IMR-90 (cell line): ENCODE measurements around the gene SIAH3. TPM values are rescaled to one million over a fixed set of nuclear protein-coding genes. Genes with fewer than 3 reads are reported as not detected.

Experiments
- ATAC-seq: fragments of 200-7000 bp; cut with Tn5 transposase; 2 replicates; pipeline ENCODE4 v1.9.1; 2020; ENCODE audit warnings: low read depth, mild to moderate bottlenecking, moderate library complexity
- BruUV-seq: library from RNA; stranded (reverse); fragments of 400-500 nt; replicated peaks from 2 replicates; lab custom pipeline; 2021; lab: Mats Ljungman, UMichigan
- CTCF ChIA-PET: fragments of 300-600 bp; formaldehyde crosslinking; extraction: SDS; loops from one replicate; lab custom pipeline; 2021; ENCODE audit warnings: antibody characterized with exemption; lab: Yijun Ruan, JAX
- POLR2A ChIA-PET: fragments of 300-600 bp; sonication (Branson Sonifier 250); formaldehyde crosslinking; loops from one replicate; lab custom pipeline; 2022; ENCODE audit warnings: antibody characterized with exemption; ENCODE audit not compliant: unreplicated experiment; lab: Charles Lee
- DNase-seq: peaks from one replicate; pipeline ENCODE4 v3.0.0; 2013
- H2AFZ ChIP-seq: replicated peaks from 2 replicates; pipeline ENCODE3; 2013; ENCODE audit warnings: low read length, mild to moderate bottlenecking; ENCODE audit not compliant: poor library complexity
- H2AK5ac ChIP-seq: 2 replicates; pipeline ENCODE4 v1.6.1; 2013; ENCODE audit warnings: low read depth, low read length, inconsistent platforms
- H2AK9ac ChIP-seq: replicated peaks from 2 replicates; pipeline ENCODE3; 2013; ENCODE audit warnings: mild to moderate bottlenecking, low read depth, low read length, moderate library complexity; ENCODE audit not compliant: poor library complexity
- H2BK120ac ChIP-seq: 2 replicates; pipeline ENCODE4 v1.6.1; 2013; ENCODE audit warnings: low read depth, low read length, inconsistent platforms
- H2BK15ac ChIP-seq: 3 replicates; pipeline ENCODE4 v1.6.1; 2013; ENCODE audit warnings: low read depth, low read length, inconsistent platforms
- H2BK20ac ChIP-seq: 2 replicates; pipeline ENCODE4 v1.6.1; 2013; ENCODE audit warnings: low read depth, mild to moderate bottlenecking, inconsistent platforms, low read length, moderate library complexity
- H2BK5ac ChIP-seq: 2 replicates; pipeline ENCODE4 v1.6.1; 2013; ENCODE audit warnings: mild to moderate bottlenecking, low read depth, low read length, inconsistent platforms; ENCODE audit not compliant: poor library complexity, severe bottlenecking
- H3K14ac ChIP-seq: replicated peaks from 2 replicates; pipeline ENCODE4 v1.6.1; 2013; ENCODE audit warnings: low read depth, low read length, inconsistent platforms
- H3K18ac ChIP-seq: 2 replicates; pipeline ENCODE4 v1.6.1; 2013; ENCODE audit warnings: low read depth, low read length, control low read depth
- H3K23ac ChIP-seq: 2 replicates; pipeline ENCODE4 v1.6.1; 2013; ENCODE audit warnings: low read depth, low read length, inconsistent platforms
- H3K27ac ChIP-seq: 2 replicates; pipeline ENCODE4 v1.5.1; 2013; ENCODE audit warnings: mild to moderate bottlenecking, control low read depth, low read length; ENCODE audit not compliant: insufficient read depth
- H3K27me3 ChIP-seq: 2 replicates; pipeline ENCODE4 v1.6.1; 2013; ENCODE audit warnings: low read length; ENCODE audit not compliant: control insufficient read depth, insufficient read depth
- H3K36me3 ChIP-seq: 2 replicates; pipeline ENCODE4 v1.6.1; 2013; ENCODE audit warnings: low read length, mixed read lengths; ENCODE audit not compliant: control insufficient read depth, insufficient read depth
- H3K4ac ChIP-seq: 2 replicates; pipeline ENCODE4 v1.6.1; 2013; ENCODE audit warnings: low read depth, low read length, inconsistent platforms
- H3K4me1 ChIP-seq: 2 replicates; pipeline ENCODE4 v1.6.1; 2013; ENCODE audit warnings: low read length, mixed read lengths; ENCODE audit not compliant: control insufficient read depth, insufficient read depth
- H3K4me2 ChIP-seq: 2 replicates; pipeline ENCODE4 v1.6.1; 2013; ENCODE audit warnings: low read depth, mild to moderate bottlenecking, control low read depth, low read length, moderate library complexity
- H3K4me3 ChIP-seq: 2 replicates; pipeline ENCODE4 v1.5.1; 2013; ENCODE audit warnings: low read depth, mild to moderate bottlenecking, control low read depth, low read length, moderate library complexity; ENCODE audit not compliant: insufficient read depth
- H3K56ac ChIP-seq: 2 replicates; pipeline ENCODE4 v1.6.1; 2013; ENCODE audit warnings: low read length, inconsistent platforms; ENCODE audit not compliant: insufficient read depth; ENCODE audit errors: extremely low read depth
- H3K79me1 ChIP-seq, 2 experiments: 2 replicates each; pipeline ENCODE4 v1.6.1; 2013; ENCODE audit warnings: low read length in 2 of 2, inconsistent platforms in 1 of 2, low read depth in 1 of 2
- H3K9ac ChIP-seq: 2 replicates; pipeline ENCODE4 v1.6.1; 2013; ENCODE audit warnings: low read depth, low read length, control low read depth
- H3K9me1 ChIP-seq: 2 replicates; pipeline ENCODE4 v1.6.1; 2013; ENCODE audit warnings: low read length, inconsistent platforms; ENCODE audit not compliant: insufficient read depth
- H3K9me3 ChIP-seq: 2 replicates; pipeline ENCODE4 v1.6.1; 2013; ENCODE audit warnings: low read length; ENCODE audit not compliant: control insufficient read depth, insufficient read depth
- H4K20me1 ChIP-seq: 2 replicates; pipeline ENCODE4 v1.6.1; 2013; ENCODE audit warnings: low read length, inconsistent platforms; ENCODE audit not compliant: insufficient read depth
- H4K5ac ChIP-seq: 2 replicates; pipeline ENCODE4 v1.6.1; 2013; ENCODE audit warnings: mild to moderate bottlenecking, low read depth, low read length, control low read depth
- H4K8ac ChIP-seq, 2 experiments: 2 replicates each; pipeline ENCODE4 v1.6.1; 2013; ENCODE audit warnings: low read depth in 2 of 2, low read length in 2 of 2, control low read depth in 1 of 2, inconsistent platforms in 1 of 2
- H4K91ac ChIP-seq: 2 replicates; pipeline ENCODE4 v1.6.1; 2013; ENCODE audit warnings: low read depth, low read length, inconsistent platforms; ENCODE audit not compliant: insufficient read depth
- BHLHE40 ChIP-seq: fragments of 150-350 bp; IDR thresholded peaks from 2 replicates; pipeline ENCODE4 v1.6.1; 2016; ENCODE audit warnings: mild to moderate bottlenecking, low read depth, low read length
- CEBPB ChIP-seq: IDR thresholded peaks from 2 replicates; pipeline ENCODE4 v1.6.1; 2012; ENCODE audit warnings: low read depth, low read length, improper control_type of control experiment
- CHD1 ChIP-seq: IDR thresholded peaks from 2 replicates; pipeline ENCODE4 v1.6.1; 2012; ENCODE audit warnings: low read depth, low read length, improper control_type of control experiment
- FOS ChIP-seq: fragments of 150-350 bp; IDR thresholded peaks from 2 replicates; pipeline ENCODE4 v1.6.1; 2016; ENCODE audit warnings: low read depth, low read length
- MAFK ChIP-seq: IDR thresholded peaks from 2 replicates; pipeline ENCODE4 v1.6.1; 2012; ENCODE audit warnings: low read depth, low read length, improper control_type of control experiment
- MAZ ChIP-seq: IDR thresholded peaks from 2 replicates; pipeline ENCODE4 v1.6.1; 2012; ENCODE audit warnings: low read depth, mild to moderate bottlenecking, low read length, improper control_type of control experiment, moderate library complexity, borderline replicate concordance
- MXI1 ChIP-seq: IDR thresholded peaks from 2 replicates; pipeline ENCODE4 v1.6.1; 2012; ENCODE audit warnings: low read depth, mild to moderate bottlenecking, low read length, moderate library complexity, borderline replicate concordance
- NFE2L2 ChIP-seq: fragments of 150-350 bp; IDR thresholded peaks from 2 replicates; pipeline ENCODE4 v1.6.1; 2016; ENCODE audit warnings: low read depth, mild to moderate bottlenecking, low read length
- POLR2A ChIP-seq: IDR thresholded peaks from 2 replicates; pipeline ENCODE4 v1.6.1; 2012; ENCODE audit warnings: mild to moderate bottlenecking, low read depth, low read length
- RAD21 ChIP-seq: IDR thresholded peaks from 2 replicates; pipeline ENCODE4 v1.6.1; 2012; ENCODE audit warnings: low read length, improper control_type of control experiment
- RCOR1 ChIP-seq: IDR thresholded peaks from 2 replicates; pipeline ENCODE4 v1.6.1; 2012; ENCODE audit warnings: mild to moderate bottlenecking, low read length, improper control_type of control experiment; ENCODE audit not compliant: insufficient replicate concordance
- RFX5 ChIP-seq: IDR thresholded peaks from 2 replicates; pipeline ENCODE4 v1.8.0; 2012; ENCODE audit warnings: low read depth, mild to moderate bottlenecking, low read length, moderate library complexity
- SMC3 ChIP-seq: fragments of 150-350 bp; IDR thresholded peaks from 2 replicates; pipeline ENCODE4 v1.6.1; 2016; ENCODE audit warnings: low read depth, mild to moderate bottlenecking, antibody characterized with exemption, low read length, moderate library complexity
- WGBS, 2 experiments: methylation state at CpG; one replicate each; pipeline versions ENCODE4 v1.1.5 to v1.1.7; 2013; ENCODE audit warnings: missing lambda C conversion rate in 2 of 2; ENCODE audit not compliant: insufficient read length in 1 of 2; ENCODE audit errors: extremely low coverage in 2 of 2; 5-methylcytosine and 5-hydroxymethylcytosine counted together
- dilution Hi-C: fragments of 300-500 bp; cut with HindIII; formaldehyde crosslinking; loops from one replicate; pipeline ENCODE4 v1.14.3; 2018; ENCODE audit warnings: low sequenced_read_pairs; ENCODE audit not compliant: unreplicated experiment
- in situ Hi-C: fragments of 300-500 bp; cut with MboI; formaldehyde crosslinking; loops from 3 replicates; pipeline ENCODE4 v1.14.3; 2019; ENCODE audit warnings: low sequenced_read_pairs, inconsistent platforms, mixed read lengths
- intact Hi-C: fragments of 100-400 bp; cut with micrococcal nuclease; formaldehyde crosslinking; loops from 2 replicates; pipeline ENCODE4 v1.10.0; 2022
- polyA plus RNA-seq, 3 experiments: library from polyadenylated mRNA; depleted of rRNA; stranded (reverse); fragments of >200 nt; gene quantifications; 2 replicates each; pipeline ENCODE4 v1.2.3, GENCODE V29; 2012; ENCODE audit warnings: low replicate concordance in 1 of 3
- total RNA-seq: library from RNA; depleted of rRNA; stranded (reverse); fragments of >200 nt; gene quantifications from 2 replicates; pipeline ENCODE4 v1.2.3, GENCODE V29; 2012
- TF ChIP-seq, protein P1 (sequence below): fragments of 150-350 bp; IDR thresholded peaks from 2 replicates; pipeline ENCODE4 v1.6.1; 2017; ENCODE audit warnings: mild to moderate bottlenecking, antibody characterized with exemption, low read length, low read depth
- TF ChIP-seq, protein P2 (sequence below): fragments of 150-350 bp; IDR thresholded peaks from 2 replicates; pipeline ENCODE4 v1.6.1; 2016; ENCODE audit warnings: low read depth, mild to moderate bottlenecking, low read length, moderate library complexity, borderline replicate concordance
- TF ChIP-seq, protein P3 (sequence below): conservative IDR thresholded peaks from 2 replicates; pipeline ENCODE4 v1.5.1; 2012; ENCODE audit warnings: mild to moderate bottlenecking, low read depth, low read length, improper control_type of control experiment

The SIAH3 gene
- total and polyA plus RNA-seq, 2 of the 4 experiments (the other 2 are of a cell fraction), result under 0.01 TPM; not detected in 1

DNA sequence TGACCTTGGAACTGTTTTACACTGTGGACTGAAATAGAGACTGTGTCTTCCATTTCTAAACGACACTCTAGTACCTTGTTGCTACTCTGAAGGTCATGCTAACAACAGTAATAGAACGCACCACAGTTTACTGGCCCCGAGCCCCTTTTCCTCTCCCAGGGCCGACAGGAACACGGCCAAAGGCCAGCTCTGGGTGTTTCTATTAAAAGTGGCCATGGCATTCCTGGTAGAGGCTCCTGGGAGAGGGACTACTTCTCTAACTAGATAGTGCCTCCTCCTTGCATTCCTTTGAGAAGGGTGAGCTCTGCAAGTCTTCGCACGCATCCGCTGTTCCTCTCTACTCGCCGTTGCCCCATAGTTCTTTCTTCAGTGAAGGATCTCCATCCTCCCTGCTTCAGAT, 18.7 kb upstream of the SIAH3 start:
- Histone ChIP-seq H2BK120ac (no peak overlapping the region), H3K27ac (no peak overlapping the region), H2BK15ac (no peak overlapping the region), H3K79me1 (no peaks in the 10 kb centered on the region), H4K5ac (no peak overlapping the region), H3K4ac (no peak overlapping the region), H2BK20ac (no peak overlapping the region), H4K91ac (no peak overlapping the region), H4K8ac (no peak overlapping the region), H2BK5ac (no peak overlapping the region), H3K4me3 (no peak overlapping the region), H3K14ac (no peak overlapping the region), H2AK5ac (no peak overlapping the region), H3K56ac (no peak overlapping the region), H3K23ac (no peak overlapping the region), H3K27me3 (peaks cover 4% of the 10 kb centered on the region), H4K20me1 (no peaks in the 10 kb centered on the region), H3K9me1 (no peaks in the 10 kb centered on the region), H3K9me3 (no peaks in the 10 kb centered on the region), H3K4me1 (peaks cover 1% of the 10 kb centered on the region; the same call in 1 of the 2 replicates), H3K9ac (no peak overlapping the region), H2AK9ac (no peak overlapping the region), H2AFZ (no peak overlapping the region), H3K36me3 (no peaks in the 10 kb centered on the region), H3K18ac (no peak overlapping the region), H3K4me2 (no peak overlapping the region)
- dilution Hi-C loops (no loop called here), in situ Hi-C loops (no loop called here), intact Hi-C loops (no loop called here)
- ChIA-PET POLR2A (no interaction called here), CTCF (no interaction called here)
- WGBS, 2 experiments, result 100% methylated on average over 2 of the region's 10 CpGs; no CpG with 5 or more reads in 1 of the 2 experiments
- DNase-seq (no peak), ATAC-seq (no peak)
- TF ChIP-seq RCOR1 (no peak), BHLHE40 (no peak), CHD1 (no peak), RFX5 (no peak), FOS (no peak), NFE2L2 (no peak), MAZ (no peak), MXI1 (no peak), SMC3 (no peak), POLR2A (no peak), CEBPB (no peak), MAFK (no peak), RAD21 (no peak)
- TF ChIP-seq, protein P1, sequence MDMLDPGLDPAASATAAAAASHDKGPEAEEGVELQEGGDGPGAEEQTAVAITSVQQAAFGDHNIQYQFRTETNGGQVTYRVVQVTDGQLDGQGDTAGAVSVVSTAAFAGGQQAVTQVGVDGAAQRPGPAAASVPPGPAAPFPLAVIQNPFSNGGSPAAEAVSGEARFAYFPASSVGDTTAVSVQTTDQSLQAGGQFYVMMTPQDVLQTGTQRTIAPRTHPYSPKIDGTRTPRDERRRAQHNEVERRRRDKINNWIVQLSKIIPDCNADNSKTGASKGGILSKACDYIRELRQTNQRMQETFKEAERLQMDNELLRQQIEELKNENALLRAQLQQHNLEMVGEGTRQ, result no peak
- TF ChIP-seq, protein P2, sequence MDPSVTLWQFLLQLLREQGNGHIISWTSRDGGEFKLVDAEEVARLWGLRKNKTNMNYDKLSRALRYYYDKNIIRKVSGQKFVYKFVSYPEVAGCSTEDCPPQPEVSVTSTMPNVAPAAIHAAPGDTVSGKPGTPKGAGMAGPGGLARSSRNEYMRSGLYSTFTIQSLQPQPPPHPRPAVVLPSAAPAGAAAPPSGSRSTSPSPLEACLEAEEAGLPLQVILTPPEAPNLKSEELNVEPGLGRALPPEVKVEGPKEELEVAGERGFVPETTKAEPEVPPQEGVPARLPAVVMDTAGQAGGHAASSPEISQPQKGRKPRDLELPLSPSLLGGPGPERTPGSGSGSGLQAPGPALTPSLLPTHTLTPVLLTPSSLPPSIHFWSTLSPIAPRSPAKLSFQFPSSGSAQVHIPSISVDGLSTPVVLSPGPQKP, result no peak
- TF ChIP-seq, protein P3, sequence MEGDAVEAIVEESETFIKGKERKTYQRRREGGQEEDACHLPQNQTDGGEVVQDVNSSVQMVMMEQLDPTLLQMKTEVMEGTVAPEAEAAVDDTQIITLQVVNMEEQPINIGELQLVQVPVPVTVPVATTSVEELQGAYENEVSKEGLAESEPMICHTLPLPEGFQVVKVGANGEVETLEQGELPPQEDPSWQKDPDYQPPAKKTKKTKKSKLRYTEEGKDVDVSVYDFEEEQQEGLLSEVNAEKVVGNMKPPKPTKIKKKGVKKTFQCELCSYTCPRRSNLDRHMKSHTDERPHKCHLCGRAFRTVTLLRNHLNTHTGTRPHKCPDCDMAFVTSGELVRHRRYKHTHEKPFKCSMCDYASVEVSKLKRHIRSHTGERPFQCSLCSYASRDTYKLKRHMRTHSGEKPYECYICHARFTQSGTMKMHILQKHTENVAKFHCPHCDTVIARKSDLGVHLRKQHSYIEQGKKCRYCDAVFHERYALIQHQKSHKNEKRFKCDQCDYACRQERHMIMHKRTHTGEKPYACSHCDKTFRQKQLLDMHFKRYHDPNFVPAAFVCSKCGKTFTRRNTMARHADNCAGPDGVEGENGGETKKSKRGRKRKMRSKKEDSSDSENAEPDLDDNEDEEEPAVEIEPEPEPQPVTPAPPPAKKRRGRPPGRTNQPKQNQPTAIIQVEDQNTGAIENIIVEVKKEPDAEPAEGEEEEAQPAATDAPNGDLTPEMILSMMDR, result no peak
- no TSS peak for BruUV-seq
